GM20431 (cell line): ENCODE results near the gene GNG7.
"Not testable (repeated sequence)": the region's sequence is repeated elsewhere in the genome, so short reads cannot be mapped to it uniquely, and the experiment has no call there.

ENCODE experiments used
- in situ Hi-C: fragments of 300-500 bp; cut with MseI, MboI; formaldehyde crosslinking; loops from one replicate; pipeline ENCODE4 v1.15.0; 2020; ENCODE audit warnings: low sequenced_read_pairs; ENCODE audit not compliant: unreplicated experiment

Gene GNG7

DNA sequence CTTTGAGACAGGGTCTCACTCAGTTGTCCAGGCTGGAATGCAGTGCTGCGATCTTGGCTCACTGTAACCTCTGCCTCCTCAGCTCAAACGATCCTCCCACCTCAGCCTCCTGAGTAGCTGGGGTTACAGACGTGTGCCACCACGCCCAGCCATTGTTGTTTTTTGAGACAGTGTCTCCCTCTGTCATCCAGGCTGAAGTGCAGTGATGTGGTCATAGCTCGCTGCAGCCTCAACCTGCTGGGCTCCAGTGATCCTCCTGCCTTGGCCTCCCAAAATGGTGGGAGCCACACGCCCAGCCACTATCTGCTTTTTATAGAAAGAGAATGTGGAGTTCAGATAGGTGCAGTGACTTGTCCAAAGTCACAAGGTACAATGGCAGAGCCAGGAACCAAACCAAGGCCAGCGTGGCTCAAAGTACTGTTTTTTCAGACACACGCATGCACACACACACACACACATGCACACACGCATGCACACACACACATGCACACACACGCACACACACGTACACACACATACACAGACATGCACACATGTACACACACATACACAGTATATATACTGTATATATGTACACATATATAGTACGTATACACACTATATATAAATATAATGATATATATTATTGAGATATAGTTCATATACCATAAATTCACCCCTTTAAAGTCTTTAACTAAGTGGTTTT, 220.0 kb downstream of the GNG7 start:
- in situ Hi-C loops = no loop called here

DNA sequence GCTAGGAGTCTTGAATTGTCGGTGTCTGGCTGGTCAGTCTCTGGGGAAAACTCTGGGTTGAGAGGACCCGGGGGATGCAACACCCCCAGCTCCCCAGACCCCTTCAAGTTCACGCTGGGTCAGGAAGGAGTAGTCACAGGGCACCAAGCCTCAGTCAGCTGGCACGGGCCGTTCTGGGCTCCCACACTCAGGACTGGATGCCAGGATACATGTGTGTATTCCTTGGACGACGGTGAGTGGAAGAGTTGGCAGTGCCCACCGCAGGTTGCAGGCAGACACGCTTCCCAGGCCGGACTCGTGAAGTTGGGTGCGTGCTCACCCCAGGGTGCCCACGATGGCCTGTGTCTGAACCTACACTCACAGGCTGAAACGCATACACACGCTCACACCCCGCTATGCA, 221.0 kb downstream of the GNG7 start:
- in situ Hi-C loops = no loop called here

DNA sequence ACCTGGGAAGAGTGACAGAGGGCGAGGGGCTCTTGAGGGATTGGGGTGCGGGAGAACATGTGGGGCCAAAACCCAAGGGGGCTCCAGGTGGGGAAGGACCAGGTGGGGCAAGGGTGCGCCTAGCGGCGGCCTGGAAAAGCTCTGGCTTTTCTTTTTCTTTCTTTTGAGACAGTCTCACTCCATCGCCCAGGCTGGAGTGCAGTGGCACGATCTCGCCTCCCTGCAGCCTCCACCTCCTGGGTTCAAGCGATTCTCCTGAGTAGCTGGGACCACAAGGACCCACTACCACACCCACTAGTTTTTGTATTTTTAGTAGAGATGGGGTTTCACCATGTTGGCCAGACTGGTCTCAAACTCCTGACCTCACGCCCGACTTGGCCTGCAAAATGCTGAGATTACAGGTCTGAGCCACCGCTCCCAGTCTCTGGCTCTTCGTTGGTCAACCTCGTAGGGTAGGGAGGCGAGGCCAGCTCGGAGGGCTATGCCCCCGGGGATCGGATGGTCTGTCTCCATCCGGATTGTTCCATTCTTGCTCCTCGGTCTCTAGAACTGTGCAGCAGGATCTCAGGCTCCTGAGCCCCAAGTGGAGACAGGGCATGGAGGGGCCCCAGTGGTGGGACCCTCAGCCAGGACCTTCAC, 222.8 kb downstream of the GNG7 start:
- in situ Hi-C loops = loop anchor here (10.0 kb wide), 1 partner anchor 135 kb away; no protein-coding TSS in a partner anchor

DNA sequence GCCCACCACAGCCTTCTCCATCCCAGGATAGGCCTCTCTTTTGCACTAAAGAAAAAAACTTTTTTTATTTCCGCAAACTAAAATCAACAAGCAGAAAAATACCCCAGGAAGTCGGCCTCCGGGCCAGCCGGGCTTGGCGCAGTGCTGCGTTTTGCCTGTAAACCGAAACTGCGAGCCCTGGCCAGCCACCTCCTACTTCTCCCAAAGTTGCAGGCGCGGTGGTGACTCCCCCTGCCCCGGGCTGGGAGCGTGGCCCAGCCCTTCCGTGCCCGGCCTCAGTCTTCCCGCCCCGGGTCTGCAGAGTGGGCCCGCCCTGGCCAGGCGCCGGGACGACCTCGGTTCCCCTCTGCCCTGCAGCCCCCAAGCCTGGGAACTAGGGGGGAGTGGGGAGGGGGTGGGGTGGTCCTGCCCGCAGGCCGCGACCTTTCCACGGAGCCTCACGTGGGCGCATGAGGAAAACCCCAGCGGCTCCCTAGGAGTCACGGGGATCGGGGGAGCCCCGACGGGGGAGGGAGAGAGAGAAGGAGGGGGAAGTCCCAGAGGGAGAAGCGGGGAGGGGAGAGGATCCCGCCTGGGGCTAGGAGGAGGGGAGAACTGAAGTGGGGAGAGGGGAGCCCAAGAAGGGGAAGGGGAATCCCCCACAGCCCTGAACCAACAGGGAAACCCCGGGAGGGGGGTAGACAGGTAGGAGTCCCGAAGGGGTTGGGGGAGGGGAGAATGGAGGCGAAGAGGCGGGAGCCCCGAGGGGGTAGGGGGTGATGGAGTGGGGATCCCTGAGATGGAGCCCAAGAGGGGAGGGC, 223.5 kb downstream of the GNG7 start:
- in situ Hi-C loops = loop anchor here (10.0 kb wide), 1 partner anchor 136 kb away; no protein-coding TSS in a partner anchor

DNA sequence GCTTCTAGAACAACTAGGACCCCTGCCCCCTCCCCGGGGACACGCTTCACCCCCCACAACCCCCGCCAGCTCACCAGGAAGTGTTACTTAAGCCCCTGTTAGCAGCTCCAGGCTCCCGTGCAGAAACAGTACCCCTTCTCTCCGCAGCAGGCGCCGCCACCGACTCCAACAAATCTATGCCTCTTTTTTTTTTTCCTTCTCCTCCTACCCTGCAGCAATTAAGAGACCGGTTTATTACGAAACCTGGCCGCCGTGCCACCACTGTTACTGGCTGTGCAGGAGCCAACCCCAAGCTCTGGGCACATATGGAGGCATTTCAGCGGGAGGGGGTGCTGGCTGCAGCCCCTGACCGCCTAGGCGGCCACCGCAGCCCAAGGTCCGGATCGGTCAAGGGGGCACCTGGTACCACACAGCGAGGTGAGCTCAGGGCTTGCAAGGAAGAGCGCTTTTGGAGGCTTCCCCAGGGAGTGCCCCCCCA, 224.2 kb downstream of the GNG7 start:
- in situ Hi-C loops = loop anchor here (10.0 kb wide), 1 partner anchor 136 kb away; no protein-coding TSS in a partner anchor

DNA sequence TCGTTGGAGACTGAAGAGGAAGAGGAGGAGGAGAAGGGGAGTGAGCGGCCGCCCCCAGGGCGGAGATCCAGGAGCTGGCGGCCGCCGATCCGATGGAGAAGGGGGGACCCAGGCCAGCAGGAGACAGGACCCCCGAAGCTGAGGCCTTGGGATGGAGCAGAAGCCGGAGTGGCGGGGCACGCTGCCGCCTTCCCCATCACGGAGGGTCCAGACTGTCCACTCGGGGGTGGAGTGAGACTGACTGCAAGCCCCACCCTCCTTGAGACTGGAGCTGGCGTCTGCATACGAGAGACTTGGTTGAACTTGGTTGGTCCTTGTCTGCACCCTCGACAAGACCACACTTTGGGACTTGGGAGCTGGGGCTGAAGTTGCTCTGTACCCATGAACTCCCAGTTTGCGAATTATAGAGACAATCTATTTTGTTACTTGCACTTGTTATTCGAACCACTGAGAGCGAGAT, 224.7 kb downstream of the GNG7 start:
- in situ Hi-C loops = loop anchor here (10.0 kb wide), 1 partner anchor 137 kb away; no protein-coding TSS in a partner anchor

DNA sequence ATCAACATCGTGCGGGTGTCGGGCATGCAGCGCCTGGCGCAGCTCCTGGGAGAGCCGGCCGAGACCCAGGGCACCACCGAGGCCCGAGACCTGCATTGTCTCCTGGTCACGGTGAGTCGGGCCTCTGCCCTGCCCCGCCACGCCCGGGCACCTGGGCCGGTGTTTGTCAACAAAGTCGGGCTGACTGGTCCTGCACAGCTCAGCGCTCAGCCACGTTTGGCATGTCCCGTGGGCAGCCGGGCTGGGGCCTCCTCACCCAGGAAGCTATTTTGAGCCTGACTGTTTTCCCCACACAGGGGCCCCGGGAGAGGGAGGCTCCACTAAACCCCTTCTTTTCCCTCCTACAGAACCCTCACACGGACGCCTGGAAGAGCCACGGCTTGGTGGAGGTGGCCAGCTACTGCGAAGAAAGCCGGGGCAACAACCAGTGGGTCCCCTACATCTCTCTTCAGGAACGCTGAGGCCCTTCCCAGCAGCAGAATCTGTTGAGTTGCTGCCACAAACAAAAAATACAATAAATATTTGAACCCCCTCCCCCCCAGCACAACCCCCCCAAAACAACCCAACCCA, 225.3 kb downstream of the GNG7 start:
- in situ Hi-C loops = loop anchor here (10.0 kb wide), 1 partner anchor 138 kb away; no protein-coding TSS in a partner anchor

DNA sequence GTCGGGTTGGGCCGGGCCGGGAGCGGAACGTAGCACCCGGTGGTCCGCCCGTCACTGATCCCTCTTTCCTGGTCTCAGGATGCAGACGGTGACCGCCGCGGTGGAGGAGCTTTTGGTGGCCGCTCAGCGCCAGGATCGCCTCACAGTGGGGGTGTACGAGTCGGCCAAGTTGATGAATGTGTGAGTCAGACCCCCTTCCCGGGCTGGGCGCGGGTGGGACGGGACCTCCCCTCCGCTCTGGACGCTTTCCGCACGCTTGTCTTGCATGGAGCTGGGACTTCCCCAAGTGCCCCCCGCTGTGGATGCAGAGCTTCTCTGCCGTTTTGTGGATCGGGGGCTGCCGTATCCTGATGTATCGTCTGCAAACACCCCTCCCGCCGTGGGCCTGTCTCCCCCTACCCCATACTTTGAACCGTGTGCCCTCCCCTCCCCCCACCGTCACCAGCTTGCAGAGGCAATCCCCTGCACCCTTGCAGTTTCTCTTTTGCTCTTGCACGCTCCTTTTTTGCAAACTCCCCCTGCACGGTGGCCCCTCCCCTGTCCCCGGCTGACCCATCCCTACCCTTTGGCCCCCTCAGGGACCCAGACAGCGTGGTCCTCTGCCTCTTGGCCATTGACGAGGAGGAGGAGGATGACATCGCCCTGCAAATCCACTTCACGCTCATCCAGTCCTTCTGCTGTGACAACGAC, 225.9 kb downstream of the GNG7 start:
- in situ Hi-C loops = loop anchor here (10.0 kb wide), 1 partner anchor 138 kb away; no protein-coding TSS in a partner anchor

DNA sequence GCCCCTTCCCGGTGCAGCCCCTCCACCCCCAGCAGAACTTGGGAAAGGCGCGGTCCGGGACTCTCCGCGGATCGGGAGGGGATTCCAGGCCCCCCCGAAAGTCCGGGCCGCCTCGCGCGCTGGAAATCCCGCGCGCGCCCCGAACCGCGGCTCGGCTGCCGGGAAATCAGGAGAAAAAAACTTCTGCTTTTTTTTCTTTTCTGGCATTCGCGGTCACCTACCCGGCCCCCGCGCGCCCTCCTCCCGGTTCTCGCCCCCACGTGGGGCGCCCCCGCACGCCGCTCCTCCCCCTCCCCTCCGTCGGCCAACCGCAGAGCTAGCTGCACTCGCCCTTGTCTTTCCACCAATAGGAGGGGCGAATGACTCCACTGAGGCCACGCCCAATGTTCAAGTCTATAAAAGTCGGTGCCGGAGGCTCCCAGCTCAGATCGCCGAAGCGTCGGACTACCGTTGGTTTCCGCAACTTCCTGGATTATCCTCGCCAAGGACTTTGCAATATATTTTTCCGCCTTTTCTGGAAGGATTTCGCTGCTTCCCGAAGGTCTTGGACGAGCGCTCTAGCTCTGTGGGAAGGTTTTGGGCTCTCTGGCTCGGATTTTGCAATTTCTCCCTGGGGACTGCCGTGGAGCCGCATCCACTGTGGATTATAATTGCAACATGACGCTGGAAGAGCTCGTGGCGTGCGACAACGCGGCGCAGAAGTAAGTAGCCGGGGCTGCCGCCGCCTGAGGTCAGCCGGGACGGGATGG, 226.6 kb downstream of the GNG7 start, which contains the start of gene GADD45B:
Gene GADD45B, plus strand, starts transcription at position 426 of the 749 bp plus-strand sequence. Its CDS starts 232 bp downstream, at position 658.
- in situ Hi-C loops = loop anchor here (10.0 kb wide), 1 partner anchor 139 kb away; no protein-coding TSS in a partner anchor

DNA sequence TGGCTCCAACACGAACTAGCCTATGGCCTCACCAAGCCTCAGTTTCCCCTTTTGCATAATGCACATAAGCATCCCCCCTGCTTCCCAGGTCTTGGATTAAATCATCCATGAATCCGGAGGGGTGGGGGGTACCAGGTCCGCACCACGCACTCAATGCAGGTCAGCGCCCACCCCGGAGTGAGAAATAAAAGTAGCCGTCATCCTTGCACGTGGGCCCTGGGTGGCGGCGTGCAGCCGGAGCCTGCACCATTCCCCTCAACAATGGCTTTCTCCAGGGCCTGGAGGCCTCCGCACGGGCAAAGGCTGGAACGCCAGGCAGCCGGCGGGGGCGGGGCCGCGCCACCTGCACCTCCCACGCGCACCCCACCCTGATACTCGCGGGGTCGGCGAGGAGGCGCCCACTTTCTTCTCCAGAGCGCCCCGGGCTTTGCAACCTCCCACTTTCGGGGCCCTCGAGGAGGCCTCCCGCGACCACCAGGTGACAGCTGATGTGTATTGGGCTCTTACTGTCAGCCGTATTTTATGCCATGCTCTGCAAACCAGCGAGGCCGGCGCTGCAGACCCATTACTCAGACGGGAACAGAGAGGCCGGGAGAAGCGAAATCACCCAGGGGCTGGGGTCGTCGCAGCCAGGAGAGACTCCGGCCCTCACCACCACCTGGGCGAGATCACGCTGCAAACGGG, 227.3 kb downstream of the GNG7 start:
- in situ Hi-C loops = loop anchor here (10.0 kb wide), 1 partner anchor 140 kb away; no protein-coding TSS in a partner anchor

DNA sequence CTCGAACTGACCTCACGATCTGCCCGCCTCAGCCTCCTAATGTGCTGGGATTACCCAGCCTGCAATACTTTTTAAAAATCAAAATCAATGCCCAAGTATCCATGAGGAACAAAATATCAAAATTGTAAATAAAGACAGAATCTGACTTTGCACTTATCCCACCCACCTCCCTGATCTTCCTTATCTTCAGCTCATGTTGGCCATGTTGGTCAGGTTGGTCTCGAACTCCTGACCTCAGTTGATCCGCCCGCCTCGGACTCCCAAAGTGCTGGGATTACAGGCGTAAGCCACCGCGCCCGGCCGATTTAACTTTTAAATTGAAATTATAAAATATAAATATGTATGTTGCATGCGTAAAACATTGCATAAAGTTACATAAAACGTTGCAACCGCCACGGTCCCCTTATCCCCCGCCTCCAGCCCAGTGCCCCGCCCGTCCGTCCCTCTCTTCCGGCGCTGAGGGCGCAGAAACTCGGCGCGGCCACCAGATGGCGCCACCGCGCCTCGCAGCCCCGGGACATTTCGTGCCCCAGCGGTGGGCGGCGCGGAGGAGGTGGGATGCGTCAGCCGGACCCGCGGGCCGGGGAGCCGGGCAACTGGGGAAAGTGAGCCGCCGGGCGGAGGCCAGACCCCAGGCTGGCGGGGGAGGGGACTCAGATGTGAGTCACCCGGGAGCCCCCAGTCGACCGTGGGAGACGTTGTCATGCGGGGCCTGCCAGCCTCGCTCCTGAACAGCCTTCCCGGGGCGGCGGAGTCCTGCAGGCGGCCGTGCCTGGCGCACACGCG, 228.1 kb downstream of the GNG7 start:
- in situ Hi-C loops = loop anchor here (10.0 kb wide), 1 partner anchor 140 kb away; no protein-coding TSS in a partner anchor

DNA sequence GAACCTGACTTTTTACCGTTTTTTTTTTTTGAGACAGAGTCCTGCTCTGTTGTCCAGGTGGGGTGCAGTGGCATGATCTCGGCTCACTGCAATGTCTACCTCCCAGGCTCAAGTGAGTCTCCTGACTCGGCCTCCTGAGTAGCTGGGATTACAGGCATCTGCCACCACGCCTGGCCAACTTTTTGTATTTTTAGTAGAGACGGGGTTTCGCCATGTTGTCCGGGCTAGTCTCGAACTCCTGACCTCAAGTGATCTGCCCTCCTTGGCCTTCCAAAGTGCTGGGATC, 232.6 kb downstream of the GNG7 start:
- in situ Hi-C loops = loop anchor here (10.0 kb wide), 1 partner anchor 145 kb away; no protein-coding TSS in a partner anchor

DNA sequence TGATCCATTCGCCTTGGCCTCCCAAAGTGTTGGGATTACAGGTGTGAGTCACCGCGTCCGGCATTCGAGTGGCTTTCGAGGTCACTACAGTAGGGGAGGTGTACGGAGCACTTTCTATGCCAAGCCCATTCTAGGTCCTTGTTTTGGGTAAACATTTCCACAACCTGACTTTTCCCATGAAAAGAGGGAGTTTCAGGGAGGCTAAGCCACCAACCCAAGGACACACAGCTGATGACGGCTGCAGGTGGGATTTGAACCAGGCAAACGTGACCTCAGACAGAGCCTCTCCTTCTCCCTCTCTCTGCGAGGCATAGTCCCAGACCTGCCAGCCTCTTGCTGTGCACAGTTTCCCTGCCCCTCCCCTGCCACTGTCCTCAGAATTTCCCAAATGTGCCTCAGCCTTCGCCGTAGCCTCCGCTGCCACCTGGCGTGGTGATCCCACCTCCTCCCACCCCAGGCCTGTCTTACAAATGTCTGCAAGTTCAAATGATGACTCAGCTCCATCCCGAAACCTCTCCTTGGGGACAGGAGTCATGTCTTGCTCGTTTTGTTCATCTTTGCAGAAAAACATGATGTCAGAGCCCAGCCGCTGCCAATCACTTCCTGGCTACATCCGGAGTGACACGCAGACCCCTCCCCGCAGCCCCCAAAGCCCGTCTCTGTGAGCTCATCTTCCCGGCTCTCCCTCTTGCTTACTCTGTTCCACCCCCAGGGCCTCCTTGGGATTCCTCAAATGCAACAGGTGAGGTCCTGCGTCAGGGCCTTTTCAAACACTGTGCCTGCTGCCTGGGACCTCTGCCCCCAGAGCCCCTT, 233.2 kb downstream of the GNG7 start:
- in situ Hi-C loops = no loop called here

DNA sequence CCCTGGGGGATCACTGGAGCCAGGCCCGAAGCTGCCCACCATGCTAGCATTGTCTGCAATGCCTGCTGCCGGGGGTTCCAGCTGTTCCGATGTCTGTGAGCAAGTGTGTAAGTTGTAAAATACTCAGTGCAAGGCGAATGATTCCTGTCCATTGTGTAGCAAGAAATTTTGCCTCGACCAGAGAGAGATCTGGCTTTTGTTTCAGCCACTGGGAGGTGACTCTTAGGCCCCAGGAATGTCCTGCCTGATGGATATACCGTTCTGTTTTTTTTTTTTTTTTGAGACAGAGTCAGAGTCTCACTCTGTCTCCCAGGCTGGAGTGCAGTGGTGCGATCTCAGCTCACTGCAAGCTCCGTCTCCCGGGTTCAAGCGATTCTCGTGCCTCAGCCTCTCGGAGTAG, 233.9 kb downstream of the GNG7 start:
- in situ Hi-C loops = no loop called here

DNA sequence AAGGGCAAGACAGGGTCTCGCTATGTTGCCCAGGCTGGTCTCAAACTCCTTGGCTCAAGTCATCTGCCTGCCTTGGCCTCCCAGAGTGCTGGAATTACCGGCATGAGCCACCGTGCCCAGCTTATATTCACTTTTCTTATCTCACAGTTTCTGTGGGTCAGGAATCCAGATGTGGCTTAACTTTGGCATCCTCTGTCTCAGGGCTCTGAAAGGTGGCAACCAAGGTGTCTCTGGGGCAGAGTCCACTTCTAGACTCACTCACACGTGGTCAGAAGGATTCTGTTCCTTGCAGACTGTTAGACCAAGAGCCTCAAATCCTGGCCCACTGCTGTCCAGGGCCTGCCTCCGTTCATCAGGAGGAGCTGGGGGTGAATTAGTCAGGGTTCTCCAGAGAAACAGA, 238.1 kb downstream of the GNG7 start:
- in situ Hi-C loops = no loop called here

DNA sequence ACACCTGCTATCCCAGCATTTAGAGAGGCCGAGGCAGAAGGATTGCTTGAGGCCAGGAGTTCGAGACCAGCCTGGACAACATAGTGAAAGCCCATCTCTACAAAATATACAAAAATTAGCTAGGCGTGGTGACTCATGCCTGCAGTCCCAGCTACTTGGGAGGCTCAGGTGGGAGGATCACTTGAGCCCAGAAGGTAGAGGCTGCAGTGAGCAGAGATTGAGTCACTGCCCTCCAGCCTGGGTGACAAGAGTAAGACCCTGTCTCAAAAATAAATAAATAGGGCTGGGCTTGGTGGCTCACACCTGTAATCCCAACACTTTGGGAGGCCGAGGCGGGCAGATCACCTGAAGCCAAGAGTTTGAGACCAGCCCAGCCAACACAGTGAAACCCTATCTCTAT, 238.8 kb downstream of the GNG7 start:
- in situ Hi-C loops = not testable (repeated sequence)
